NT2/D1 (cell line): ENCODE data around the gene SNX9.

Source experiments
- DNase-seq: peaks from one replicate; pipeline ENCODE4 v3.0.0-alpha.2; 2011; ENCODE audit warnings: low read depth, low spot score
- H3K27me3 ChIP-seq: 2 replicates; pipeline ENCODE4 v1.6.0; 2011; ENCODE audit warnings: mild to moderate bottlenecking; ENCODE audit not compliant: insufficient read length, insufficient read depth
- H3K36me3 ChIP-seq: 2 replicates; pipeline ENCODE4 v1.6.1; 2011; ENCODE audit warnings: mild to moderate bottlenecking, low read length, mixed read lengths; ENCODE audit not compliant: insufficient read depth, insufficient read length
- H3K4me1 ChIP-seq: 2 replicates; pipeline ENCODE4 v1.5.1; 2011; ENCODE audit not compliant: insufficient read depth, insufficient read length
- H3K4me3 ChIP-seq: 2 replicates; pipeline ENCODE4 v1.5.1; 2011; ENCODE audit warnings: low read depth; ENCODE audit not compliant: insufficient read length
- H3K9ac ChIP-seq: 2 replicates; pipeline ENCODE4 v1.6.0; 2011; ENCODE audit warnings: low read depth; ENCODE audit not compliant: insufficient read length
- H3K9me3 ChIP-seq: 2 replicates; pipeline ENCODE4 v1.5.1; 2011; ENCODE audit warnings: mild to moderate bottlenecking, low read length; ENCODE audit not compliant: insufficient read depth
- SUZ12 ChIP-seq: IDR thresholded peaks from 2 replicates; pipeline ENCODE4 v1.6.1; 2011; ENCODE audit not compliant: insufficient read length, insufficient read depth; ENCODE audit errors: extremely low read depth
- YY1 ChIP-seq: IDR thresholded peaks from 2 replicates; pipeline ENCODE4 v1.6.1; 2011; ENCODE audit not compliant: insufficient read length, insufficient read depth
- ZNF274 ChIP-seq: IDR thresholded peaks from 2 replicates; pipeline ENCODE4 v1.6.1; 2011; ENCODE audit warnings: mild to moderate bottlenecking, low read depth, low read length

The SNX9 gene

GRCh38 chr6:157811476-157812173 lies 11.4 kb upstream of the SNX9 start:
- TF ChIP-seq ZNF274 (no peak), SUZ12 (no peak), YY1 (no peak)
- H3K9me3 ChIP-seq, result peaks cover 5% of the 10 kb centered on the region; the same call in 1 of the 2 replicates
- no peaks in the 10 kb centered on the region for H3K36me3 ChIP-seq

GRCh38 chr6:157812425-157813171 lies 10.4 kb upstream of the SNX9 start:
- H3K4me3 ChIP-seq, result no peak overlapping the region
- DNase-seq, result no peak
- H3K4me1 ChIP-seq, result no peaks in the 10 kb centered on the region
- H3K36me3 ChIP-seq, result no peaks in the 10 kb centered on the region
- TF ChIP-seq SUZ12, result no peak
- no peak for TF ChIP-seq YY1
- H3K27me3 ChIP-seq, result no peaks in the 10 kb centered on the region
- H3K9me3 ChIP-seq, result peaks cover 5% of the 10 kb centered on the region; the same call in 1 of the 2 replicates
- H3K9ac ChIP-seq, result no peak overlapping the region

More at GRCh38 chr6:157811476-157812173, 11.4 kb upstream of the SNX9 start:
- no peak overlapping the region for H3K4me3 ChIP-seq
- no peak for DNase-seq
- H3K4me1 ChIP-seq, result no peaks in the 10 kb centered on the region
- no peak overlapping the region for H3K9ac ChIP-seq
- no peaks in the 10 kb centered on the region for H3K27me3 ChIP-seq

GRCh38 chr6:157813191-157813590 lies 9.9 kb upstream of the SNX9 start:
- Histone ChIP-seq H3K9ac (no peak overlapping the region), H3K9me3 (peaks cover 5% of the 10 kb centered on the region; the same call in 1 of the 2 replicates), H3K4me3 (no peak overlapping the region), H3K4me1 (no peaks in the 10 kb centered on the region), H3K27me3 (no peaks in the 10 kb centered on the region), H3K36me3 (no peaks in the 10 kb centered on the region)
- no peak for DNase-seq
- TF ChIP-seq ZNF274 (no peak), YY1 (no peak)

- no peak for DNase-seq
Observed at GRCh38 chr6:157813750-157814455, 9.1 kb upstream of the SNX9 start.

GRCh38 chr6:157814883-157815282 lies 8.2 kb upstream of the SNX9 start:
- H3K36me3 ChIP-seq, result no peaks in the 10 kb centered on the region
- no peak for DNase-seq

More at GRCh38 chr6:157813750-157814455, 9.1 kb upstream of the SNX9 start:
- Histone ChIP-seq H3K9ac (no peak overlapping the region), H3K4me1 (no peaks in the 10 kb centered on the region), H3K9me3 (no peaks in the 10 kb centered on the region), H3K36me3 (no peaks in the 10 kb centered on the region), H3K27me3 (no peaks in the 10 kb centered on the region), H3K4me3 (no peak overlapping the region)
- TF ChIP-seq YY1, result no peak
- no peak for TF ChIP-seq SUZ12
- no peak for TF ChIP-seq ZNF274

GRCh38 chr6:157821342-157822033 lies 1.6 kb upstream of the SNX9 start:
- no peaks in the 10 kb centered on the region for H3K9me3 ChIP-seq
- no peak overlapping the region for H3K9ac ChIP-seq

More at GRCh38 chr6:157814883-157815282, 8.2 kb upstream of the SNX9 start:
- Histone ChIP-seq H3K4me1 (no peaks in the 10 kb centered on the region), H3K9me3 (no peaks in the 10 kb centered on the region), H3K27me3 (no peaks in the 10 kb centered on the region), H3K4me3 (no peak overlapping the region), H3K9ac (no peak overlapping the region)
- TF ChIP-seq ZNF274, result no peak
- TF ChIP-seq YY1, result no peak
- no peak for TF ChIP-seq SUZ12

More at GRCh38 chr6:157821342-157822033, 1.6 kb upstream of the SNX9 start:
- no peak for TF ChIP-seq ZNF274
- TF ChIP-seq SUZ12, result no peak
- no peak for TF ChIP-seq YY1
- H3K4me1 ChIP-seq, result no peaks in the 10 kb centered on the region
- H3K27me3 ChIP-seq, result peaks cover 6% of the 10 kb centered on the region
- no peak for DNase-seq
- no peaks in the 10 kb centered on the region for H3K36me3 ChIP-seq
- H3K4me3 ChIP-seq, result no peak overlapping the region
